ENCODE data around the gene CLDN18.

The CLDN18 gene

DNA sequence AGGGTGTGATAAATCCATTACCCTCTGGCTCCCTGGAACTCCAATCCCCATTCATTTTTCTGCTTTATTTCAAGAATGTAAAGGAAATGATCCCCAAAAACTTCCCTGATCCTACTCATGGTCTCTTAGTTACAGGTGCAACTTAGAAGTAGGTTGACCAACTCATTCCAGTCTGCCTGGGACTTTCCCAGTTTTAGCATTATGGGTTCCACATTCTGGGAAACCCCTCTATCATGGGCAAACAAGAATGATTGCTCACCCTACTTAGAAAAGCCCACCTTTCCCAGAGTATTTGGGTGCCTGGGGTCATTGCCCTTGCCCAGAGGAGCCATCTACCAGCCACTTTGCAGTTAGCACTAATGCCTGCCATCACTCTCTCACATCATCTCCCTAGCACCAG, 15.6 kb downstream of the CLDN18 start:
- DNase-seq, result no peak

DNA sequence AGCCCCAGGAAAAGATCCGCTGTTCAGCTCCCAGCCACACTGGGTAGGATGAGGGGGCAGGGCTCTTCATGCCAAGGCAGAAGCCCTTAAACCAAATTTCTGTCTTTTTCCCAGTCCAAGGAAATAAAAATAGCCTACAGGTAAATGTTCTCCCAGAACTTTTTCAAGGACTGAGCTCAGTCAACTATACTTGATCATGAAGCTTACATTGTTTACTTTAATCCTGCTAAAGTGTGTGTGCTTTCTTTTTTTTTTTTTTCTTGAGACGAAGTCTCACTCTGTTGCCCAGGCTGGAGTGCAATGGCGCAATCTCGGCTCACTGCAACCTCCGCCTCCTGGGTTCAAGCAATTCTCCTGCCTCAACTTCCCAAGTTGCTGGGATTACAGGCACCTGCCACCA, 17.9 kb downstream of the CLDN18 start:
- no peak for DNase-seq

DNA sequence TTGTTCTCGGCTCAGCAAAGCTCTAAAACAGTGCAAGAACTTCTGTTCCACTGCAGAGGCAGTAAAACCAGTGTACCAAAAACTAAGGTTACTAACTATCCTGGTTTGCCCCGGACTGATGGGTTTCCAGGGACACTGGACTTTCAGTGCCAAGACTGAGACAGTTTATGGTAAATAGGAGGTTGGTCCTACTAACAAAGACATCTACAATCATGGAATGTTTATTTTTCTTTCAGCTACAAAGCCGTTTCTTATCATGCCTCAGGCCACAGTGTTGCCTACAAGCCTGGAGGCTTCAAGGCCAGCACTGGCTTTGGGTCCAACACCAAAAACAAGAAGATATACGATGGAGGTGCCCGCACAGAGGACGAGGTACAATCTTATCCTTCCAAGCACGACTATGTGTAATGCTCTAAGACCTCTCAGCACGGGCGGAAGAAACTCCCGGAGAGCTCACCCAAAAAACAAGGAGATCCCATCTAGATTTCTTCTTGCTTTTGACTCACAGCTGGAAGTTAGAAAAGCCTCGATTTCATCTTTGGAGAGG, 20.8 kb downstream of the CLDN18 start:
- no peak for DNase-seq

DNA sequence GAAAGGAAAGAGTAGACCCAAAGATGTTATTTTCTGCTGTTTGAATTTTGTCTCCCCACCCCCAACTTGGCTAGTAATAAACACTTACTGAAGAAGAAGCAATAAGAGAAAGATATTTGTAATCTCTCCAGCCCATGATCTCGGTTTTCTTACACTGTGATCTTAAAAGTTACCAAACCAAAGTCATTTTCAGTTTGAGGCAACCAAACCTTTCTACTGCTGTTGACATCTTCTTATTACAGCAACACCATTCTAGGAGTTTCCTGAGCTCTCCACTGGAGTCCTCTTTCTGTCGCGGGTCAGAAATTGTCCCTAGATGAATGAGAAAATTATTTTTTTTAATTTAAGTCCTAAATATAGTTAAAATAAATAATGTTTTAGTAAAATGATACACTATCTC, 21.6 kb downstream of the CLDN18 start:
- no peak for DNase-seq

DNA sequence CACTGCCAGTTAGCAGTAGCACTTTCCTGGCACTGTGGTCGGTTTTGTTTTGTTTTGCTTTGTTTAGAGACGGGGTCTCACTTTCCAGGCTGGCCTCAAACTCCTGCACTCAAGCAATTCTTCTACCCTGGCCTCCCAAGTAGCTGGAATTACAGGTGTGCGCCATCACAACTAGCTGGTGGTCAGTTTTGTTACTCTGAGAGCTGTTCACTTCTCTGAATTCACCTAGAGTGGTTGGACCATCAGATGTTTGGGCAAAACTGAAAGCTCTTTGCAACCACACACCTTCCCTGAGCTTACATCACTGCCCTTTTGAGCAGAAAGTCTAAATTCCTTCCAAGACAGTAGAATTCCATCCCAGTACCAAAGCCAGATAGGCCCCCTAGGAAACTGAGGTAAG, 22.6 kb downstream of the CLDN18 start:
- DNase-seq, result no peak

DNA sequence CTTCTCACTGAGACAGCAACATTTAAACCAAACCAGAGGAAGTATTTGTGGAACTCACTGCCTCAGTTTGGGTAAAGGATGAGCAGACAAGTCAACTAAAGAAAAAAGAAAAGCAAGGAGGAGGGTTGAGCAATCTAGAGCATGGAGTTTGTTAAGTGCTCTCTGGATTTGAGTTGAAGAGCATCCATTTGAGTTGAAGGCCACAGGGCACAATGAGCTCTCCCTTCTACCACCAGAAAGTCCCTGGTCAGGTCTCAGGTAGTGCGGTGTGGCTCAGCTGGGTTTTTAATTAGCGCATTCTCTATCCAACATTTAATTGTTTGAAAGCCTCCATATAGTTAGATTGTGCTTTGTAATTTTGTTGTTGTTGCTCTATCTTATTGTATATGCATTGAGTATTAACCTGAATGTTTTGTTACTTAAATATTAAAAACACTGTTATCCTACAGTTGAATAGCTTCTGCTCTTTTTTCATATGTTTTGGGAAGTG, 23.3 kb downstream of the CLDN18 start:
- DNase-seq, result no peak

DNA sequence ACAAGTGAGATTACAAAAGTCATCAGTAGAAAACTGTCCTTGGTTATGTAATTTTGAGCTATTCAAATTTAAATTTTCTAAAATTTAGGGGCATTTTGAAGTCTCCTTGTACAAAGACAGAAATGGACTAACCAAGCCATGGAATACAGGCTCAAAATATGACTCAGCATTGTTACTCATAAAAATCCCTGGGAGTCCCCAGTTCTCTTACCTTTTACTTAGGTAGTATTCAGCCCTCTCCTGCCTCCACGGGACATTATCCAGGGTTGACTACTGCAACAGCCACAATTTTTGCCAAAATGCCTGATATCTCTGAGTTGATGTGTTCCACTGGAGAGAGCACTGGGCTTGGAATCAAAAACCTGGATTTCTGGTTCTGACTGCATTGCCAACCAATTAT, 25.0 kb downstream of the CLDN18 start:
- DNase-seq, result no peak

DNA sequence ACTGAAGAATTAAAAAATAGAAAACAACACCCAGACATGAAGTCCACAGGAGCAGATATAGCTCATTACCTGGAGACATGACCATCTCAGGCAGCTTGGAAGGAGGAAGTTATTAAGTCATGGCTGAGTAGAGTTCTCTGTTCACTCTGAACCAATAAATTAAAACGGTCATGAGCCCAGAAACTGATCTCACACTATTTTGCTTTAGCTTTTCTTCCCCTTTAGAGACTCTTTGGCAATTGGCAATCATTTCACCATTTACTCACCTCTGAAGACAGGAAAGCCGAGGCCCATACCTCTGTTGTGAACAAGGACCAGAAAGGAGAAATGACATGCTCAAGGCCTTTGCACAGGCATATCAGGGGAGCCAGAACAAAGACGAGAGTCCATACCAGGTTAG, 26.6 kb downstream of the CLDN18 start:
- DNase-seq, result no peak

DNA sequence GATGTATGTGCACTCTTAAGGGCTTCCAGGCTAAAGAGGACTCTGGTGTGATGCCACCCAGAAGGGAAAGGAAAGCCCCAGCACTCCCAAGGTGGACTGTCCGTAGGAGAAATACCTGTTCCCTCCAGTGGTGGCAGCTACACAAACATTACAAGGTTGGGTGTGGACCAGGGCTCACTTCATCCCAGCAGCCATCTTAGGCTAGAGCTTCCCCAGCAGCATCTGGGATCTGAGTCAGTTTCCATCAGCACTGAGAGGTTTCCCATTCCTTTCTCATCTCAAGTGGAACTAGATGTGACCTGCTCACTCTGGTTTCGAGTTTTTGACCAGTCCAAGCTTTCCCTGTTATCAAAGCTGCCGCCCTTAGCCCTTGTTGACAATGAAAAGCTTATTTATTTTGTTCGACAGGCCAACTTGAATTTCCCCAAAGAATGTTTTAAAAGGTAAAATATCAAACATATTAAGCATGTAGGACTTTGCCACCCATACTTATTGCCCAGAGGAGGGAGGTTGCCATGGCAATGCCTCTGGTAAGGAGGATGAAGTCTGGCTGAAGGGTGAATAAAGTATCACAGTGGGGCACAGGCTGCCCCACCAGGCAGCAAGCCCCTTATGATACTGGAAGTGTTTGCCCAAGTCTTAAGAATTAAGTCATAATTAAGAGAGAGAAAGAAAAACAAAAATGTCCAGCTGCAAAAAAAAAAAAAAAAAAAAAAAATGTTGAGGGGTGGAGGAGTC, 28.9 kb downstream of the CLDN18 start:
- DNase-seq, result no peak

DNA sequence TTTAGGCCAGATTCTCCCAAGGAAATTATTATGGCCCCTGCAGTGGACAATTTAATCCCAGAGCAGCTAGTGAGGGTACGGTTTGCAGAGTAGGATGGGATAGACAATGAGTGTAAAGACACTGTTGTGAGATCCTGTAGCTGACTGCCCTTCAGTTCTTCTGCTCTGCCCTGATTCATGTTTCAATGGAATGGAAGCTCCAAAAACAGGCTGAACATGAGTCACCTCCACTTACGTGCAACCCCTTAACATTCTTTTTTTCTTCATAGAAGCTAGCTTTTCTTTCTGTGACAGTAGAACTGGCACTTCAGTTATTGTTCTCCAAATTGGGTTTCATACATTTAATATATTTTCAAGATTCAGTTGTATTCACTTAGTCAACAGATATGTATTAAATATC, 32.1 kb downstream of the CLDN18 start:
- DNase-seq, result no peak

DNA sequence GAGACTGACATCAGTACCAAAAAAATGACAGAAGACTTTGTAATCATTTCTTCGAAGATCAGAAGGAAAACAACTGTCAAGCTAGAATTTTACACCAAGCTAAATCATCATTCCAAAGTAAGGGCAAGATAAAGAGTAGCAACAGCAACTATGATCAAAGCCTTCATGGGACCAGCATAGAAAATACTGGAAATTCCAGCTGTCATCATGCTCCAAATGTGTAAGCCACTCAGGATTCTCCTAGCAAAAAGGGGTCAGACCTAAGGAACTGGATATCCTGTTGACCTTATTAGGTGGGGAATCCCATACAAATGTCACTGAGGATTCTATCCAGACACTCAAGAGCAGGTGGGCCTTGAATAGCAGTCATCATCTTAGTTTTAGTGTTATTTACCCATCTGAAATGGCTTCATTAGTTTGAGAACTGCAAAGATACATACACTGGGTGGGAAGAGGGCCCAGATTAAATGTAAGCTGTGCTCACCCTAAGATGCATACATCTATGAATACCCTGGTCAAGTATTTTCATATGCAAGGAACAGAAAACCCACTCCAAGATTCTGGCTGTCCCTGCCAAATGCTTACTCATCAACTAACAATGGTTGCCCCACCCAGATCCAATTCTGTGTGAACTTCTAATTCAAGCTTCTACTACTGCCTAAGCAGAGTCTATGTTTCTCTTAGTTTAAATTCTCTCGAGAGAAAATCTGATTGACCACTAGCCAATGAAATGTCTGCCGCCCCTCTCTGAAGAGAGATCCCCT, 33.5 kb downstream of the CLDN18 start:
- DNase-seq, result no peak

DNA sequence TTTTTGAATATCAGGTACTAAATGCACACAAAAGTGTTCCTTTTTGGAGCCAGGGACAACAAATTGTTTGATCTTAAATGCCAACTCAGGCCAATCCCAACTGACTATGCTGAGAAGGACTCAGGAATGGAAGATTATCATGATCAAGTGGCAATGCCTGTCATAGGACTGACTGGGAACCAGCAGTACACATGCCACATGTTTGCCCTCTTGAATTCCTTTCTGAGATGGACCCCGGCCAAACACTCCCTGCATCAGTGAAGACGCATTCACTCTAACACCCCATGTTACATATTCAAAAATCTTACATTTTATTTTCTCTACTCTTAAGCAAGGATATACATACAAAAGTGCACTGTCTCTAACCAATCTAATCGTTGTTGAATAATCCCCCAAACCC, 36.1 kb downstream of the CLDN18 start:
- DNase-seq, result no peak

DNA sequence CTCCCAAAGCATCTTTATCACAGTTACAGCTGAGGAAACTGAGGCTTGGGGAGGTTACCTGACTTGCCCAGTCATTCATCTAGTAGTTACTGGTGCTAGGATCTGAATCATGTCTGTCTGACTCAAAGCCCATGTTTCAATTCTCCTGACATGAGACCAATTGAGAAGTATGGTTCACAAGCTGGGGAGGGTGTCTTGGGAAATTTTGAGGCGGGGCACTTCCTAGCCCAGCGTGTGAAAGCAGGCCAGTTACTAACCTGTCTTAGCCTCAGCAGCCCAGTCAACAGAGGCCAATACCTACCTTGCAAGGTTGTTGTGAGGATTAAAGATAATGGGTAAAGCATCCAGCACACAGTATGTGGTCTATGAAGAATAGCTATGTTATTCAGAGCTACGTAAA, 37.0 kb downstream of the CLDN18 start:
- no peak for DNase-seq

DNA sequence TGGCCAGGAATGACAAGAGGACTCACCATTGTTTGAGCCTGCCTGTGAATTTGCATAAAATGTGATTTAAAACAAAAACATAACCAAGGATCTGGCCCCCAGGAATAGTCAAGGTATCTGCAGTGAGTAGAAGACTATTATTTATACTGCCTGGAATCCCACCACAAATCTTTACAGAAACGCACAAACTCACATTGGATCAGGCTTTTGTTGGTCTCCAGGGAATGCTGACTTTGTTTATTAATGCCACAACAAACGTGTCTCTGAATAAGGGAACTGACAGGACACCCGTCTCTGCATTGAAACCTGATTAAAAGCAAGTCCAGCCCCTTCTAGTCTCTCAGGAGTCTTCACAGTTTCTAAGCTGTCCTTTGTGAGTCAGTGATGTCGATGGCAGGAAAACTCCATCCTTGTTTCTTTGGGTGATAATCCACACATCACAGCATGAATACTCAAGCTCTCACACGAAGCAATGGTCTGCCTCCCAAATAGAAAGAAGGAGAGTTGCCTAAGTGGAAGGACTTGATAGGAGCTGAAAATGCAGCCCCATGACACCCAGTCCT, 37.7 kb downstream of the CLDN18 start:
- DNase-seq, result no peak

DNA sequence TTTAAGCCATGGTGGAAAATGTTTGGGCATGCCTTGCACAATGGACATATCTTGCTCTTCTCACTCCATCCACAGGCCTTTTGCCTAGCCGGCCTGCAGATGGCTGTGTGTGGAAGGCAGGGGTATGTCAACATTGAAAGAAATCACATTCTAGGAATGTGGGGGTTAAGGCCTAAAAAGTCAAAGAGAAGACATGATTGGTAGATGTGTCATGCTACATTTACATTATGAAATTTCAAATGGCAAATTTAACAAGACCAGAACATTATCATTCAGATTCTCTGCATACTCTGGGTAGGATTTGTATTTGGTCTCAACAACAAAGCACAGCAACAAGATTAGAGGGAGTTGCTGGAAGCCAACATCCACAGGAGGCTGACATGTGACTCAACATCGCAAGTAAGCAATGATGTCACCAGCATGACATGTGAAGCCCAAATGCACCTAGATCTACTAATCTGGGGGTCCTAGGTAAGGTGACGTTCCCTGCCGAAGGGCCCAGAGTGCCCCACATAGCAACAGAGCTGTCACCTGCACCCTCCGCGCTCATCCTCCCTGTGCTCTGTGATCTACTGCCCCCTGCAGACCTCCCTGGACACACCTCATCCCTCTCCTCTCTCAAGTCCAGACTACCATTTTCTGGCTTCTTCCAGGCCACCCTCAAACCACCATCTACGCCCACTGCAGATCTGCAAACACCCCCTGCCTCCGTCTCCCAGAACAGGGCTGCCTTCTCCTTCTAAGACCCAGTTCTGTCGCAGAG, 39.4 kb downstream of the CLDN18 start:
- DNase-seq, result no peak

DNA sequence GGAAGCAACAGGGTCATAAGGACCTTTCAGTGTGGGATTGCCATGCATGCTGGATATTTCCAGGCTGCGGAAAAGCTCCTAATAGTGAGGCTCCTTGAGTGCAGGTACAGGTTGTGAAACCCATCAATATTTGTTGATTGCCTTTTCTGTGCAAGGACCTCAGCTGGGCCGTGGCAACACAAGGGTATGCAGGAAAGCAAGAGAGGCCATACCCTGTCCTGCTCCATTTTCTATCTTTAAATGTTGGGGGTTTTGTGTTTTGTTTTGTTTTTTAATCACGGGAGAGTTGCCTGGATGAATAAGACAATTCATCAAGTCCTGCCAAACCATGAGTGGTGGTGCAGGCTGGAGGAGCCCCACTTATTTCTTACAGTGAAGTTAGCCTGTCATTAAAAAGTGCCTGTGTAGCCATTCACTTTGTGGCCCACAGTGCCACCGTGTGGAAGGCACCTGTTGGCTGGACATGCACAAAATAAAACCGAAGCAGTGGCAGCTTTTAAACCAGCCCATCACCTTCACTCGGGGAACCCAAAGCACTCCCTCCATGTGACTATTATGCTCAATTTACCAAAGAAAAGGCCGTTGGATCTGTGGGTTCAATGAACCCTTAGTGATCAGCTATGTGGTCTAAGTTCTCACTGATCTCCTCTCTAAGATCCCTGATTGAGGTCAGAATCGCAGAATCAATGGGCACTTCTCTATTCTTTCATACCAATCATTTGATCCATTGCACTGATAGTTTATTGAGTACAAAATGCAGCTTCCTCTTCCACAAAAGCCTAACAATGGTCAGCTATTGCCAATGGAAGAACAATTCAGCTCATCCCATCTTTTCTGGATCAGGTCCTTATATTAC, 42.2 kb downstream of the CLDN18 start:
- peak in 10 of 56 donors; percentile 2 to 38 (median 16) for DNase-seq

DNA sequence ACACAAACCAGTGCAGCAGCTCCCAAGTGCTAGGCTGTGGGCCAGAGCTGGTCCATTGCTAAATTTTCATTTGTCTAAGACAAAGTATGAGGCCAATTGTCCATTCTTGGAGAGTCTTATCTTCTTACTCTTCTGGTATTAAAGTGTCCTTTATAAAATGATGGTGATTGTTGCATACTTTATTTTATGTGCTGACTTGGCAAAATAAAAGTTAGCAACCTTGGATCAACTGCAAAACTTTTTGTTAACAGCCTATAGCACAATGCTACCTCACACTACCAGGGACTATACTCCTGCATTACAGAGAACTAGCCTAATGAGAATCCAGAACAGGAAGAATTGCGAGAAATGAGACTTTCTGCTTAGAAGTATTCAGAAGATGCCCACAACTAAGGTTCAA, 44.1 kb downstream of the CLDN18 start:
- no peak for DNase-seq

DNA sequence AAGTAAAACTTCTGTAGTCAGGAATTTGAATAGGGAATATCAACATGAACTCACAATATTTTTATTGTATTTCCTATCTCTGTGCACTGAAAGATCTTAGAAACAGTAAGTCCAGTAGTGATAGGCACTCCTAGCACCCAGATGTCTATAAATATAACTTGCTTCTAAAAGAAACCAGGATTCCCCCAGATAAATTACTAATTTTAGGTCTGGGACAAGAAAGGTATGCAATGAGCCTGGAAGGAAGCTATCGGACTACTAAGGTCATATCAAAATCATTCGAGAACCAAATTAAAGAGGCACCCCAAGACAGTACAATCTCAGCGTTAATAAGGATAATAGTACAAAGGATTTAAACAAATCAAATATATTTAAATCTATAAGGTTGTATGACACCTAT, 47.4 kb downstream of the CLDN18 start:
- DNase-seq, result no peak

DNA sequence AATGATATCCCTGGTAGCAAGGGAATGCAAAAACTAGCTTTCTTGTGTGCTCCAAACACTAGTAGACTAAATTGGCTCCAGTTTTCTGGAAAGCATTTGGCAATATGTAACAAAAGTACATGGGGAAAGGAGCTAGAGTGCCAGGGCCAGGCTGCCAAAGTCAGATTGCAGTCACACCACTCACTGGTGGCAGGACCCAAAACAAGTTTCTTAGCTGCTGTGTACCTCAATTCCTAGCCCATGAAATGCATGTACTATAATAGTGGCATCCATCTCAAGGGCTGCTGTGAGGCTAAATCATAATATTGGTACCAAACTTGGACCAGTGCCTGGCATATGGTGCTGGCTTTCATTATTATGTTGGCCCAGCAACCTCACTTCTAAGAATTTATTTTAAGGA, 49.3 kb downstream of the CLDN18 start:
- DNase-seq, result no peak

DNA sequence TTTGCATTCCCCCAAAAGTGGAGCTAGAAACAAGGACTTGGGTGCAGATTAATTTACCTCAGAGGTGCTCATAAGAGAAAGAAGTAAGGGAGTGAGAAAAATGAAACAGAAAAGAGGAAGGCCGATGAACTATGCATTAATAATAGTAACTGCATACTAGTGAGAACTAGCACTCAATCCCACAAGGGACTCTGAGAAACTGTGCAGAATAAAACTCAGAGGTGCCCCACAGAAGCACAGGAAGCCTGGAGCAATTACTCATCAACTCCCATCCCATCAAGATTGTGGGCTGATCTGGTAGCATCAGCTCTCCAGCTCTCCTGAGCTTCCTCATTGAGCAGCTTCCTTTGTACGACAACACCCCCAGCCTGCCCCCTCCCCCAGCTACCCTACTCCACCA, 50.8 kb downstream of the CLDN18 start:
- DNase-seq, result no peak

DNA sequence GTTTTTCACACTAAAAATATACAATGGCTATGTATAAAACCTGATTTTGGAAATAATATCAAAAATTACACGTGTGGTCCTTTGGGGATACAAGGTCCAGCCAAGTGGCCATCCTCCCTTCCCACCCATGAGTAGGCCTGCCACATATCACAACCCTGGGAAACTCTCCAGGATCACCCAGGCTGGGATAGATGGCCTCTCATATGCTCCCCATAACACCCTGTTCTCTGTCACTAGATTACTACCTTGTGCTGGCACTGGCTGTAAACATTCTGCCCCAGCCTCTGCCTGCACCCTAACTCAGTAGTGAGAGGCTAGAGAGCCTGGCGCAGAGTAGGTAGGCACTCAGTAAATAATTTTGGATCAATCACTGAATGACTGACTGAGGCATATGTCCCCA, 52.1 kb downstream of the CLDN18 start:
- DNase-seq, result no peak
